Measurements from ENCODE around the gene DYNC1I2. TPM values are rescaled to one million over a fixed set of nuclear protein-coding genes. Genes with fewer than 3 reads are reported as not detected.

Gene DYNC1I2
- total and polyA plus RNA-seq, 2 of the 4 experiments (the other 2 are of a cell fraction): 110 to 114 TPM

- dilution Hi-C loops (cut with HindIII; ENCODE audit: low sequenced_read_pairs, unreplicated experiment): no loop called here
- no peak overlapping the region for H2AK5ac ChIP-seq (ENCODE audit: low read depth, low read length)
- H3K36me3 ChIP-seq (ENCODE audit: control insufficient read depth, insufficient read depth, low read length): peaks cover 23% of the 10 kb centered on the region
Measured at GRCh38 chr2:171726847-171727450, 39.7 kb downstream of the DYNC1I2 start.

More at GRCh38 chr2:171726847-171727450, 39.7 kb downstream of the DYNC1I2 start:
- CTCF ChIA-PET: no interaction called here
- no peak overlapping the region for H2BK5ac ChIP-seq (ENCODE audit: low read depth, low read length, poor library complexity, severe bottlenecking)
- H4K8ac ChIP-seq (ENCODE audit: low read depth in 2 of 2, low read length in 2 of 2): no peak overlapping the region
- H4K5ac ChIP-seq (ENCODE audit: low read depth, low read length): no peak overlapping the region
- H3K23ac ChIP-seq (ENCODE audit: low read depth, low read length): no peak overlapping the region
- ATAC-seq (ENCODE audit: low read depth): no peak
- in situ Hi-C loops (cut with MboI; ENCODE audit: low sequenced_read_pairs): no loop called here
- BruUV-seq (replicated peaks): no TSS peak
- no peak overlapping the region for H3K18ac ChIP-seq (ENCODE audit: low read depth, low read length)
- no peak for TF ChIP-seq RAD21 (IDR thresholded peaks at IDR 0.05; ENCODE audit: low read length)
- no peak for TF ChIP-seq BHLHE40 (IDR thresholded peaks at IDR 0.05; ENCODE audit: low read depth, low read length)
- no peak for TF ChIP-seq USF2 (IDR thresholded peaks at IDR 0.05; ENCODE audit: low read depth, low read length)
- TF ChIP-seq CHD1 (IDR thresholded peaks at IDR 0.05; ENCODE audit: low read depth, low read length): no peak
- no peak for TF ChIP-seq CTCF (conservative IDR thresholded peaks at IDR 0.05; ENCODE audit: low read depth, low read length)
- TF ChIP-seq CEBPB (IDR thresholded peaks at IDR 0.05; ENCODE audit: low read depth, low read length): no peak
- no peak for TF ChIP-seq RFX5 (IDR thresholded peaks at IDR 0.05; ENCODE audit: low read depth, low read length)
- TF ChIP-seq ELK1 (IDR thresholded peaks at IDR 0.05; ENCODE audit: borderline replicate concordance, low read depth, low read length): no peak
- TF ChIP-seq MAFK (IDR thresholded peaks at IDR 0.05; ENCODE audit: low read depth, low read length): no peak
- TF ChIP-seq SMC3 (IDR thresholded peaks at IDR 0.05; ENCODE audit: low read depth, low read length): no peak
- no peak for TF ChIP-seq NFE2L2 (IDR thresholded peaks at IDR 0.05; ENCODE audit: low read depth, low read length)
- TF ChIP-seq FOS (IDR thresholded peaks at IDR 0.05; ENCODE audit: low read depth, low read length): no peak
- TF ChIP-seq MAZ (IDR thresholded peaks at IDR 0.05; ENCODE audit: borderline replicate concordance, low read depth, low read length): no peak
- TF ChIP-seq MXI1 (IDR thresholded peaks at IDR 0.05; ENCODE audit: borderline replicate concordance, low read depth, low read length): no peak
- TF ChIP-seq RCOR1 (IDR thresholded peaks at IDR 0.05; ENCODE audit: insufficient replicate concordance, low read length): no peak
- no peak for TF ChIP-seq POLR2A (IDR thresholded peaks at IDR 0.05; ENCODE audit: low read depth, low read length)
- H2AK9ac ChIP-seq (replicated peaks; ENCODE audit: low read depth, low read length, poor library complexity): no peak overlapping the region
- no peak overlapping the region for H3K14ac ChIP-seq (replicated peaks; ENCODE audit: low read depth, low read length)
- intact Hi-C loops (cut with micrococcal nuclease): no loop called here
- no peaks in the 10 kb centered on the region for H3K9me3 ChIP-seq (ENCODE audit: control insufficient read depth, insufficient read depth, low read length)
- WGBS, 2 experiments (ENCODE audit: extremely low coverage in 2 of 2, insufficient read length in 1 of 2): no CpG with 5 or more reads among the region's 1 CpG
- H2BK15ac ChIP-seq (ENCODE audit: low read depth, low read length): no peak overlapping the region
- H3K9me1 ChIP-seq (ENCODE audit: insufficient read depth, low read length): peaks cover 7% of the 10 kb centered on the region; the same call in 1 of the 2 replicates
- POLR2A ChIA-PET (ENCODE audit: unreplicated experiment): no interaction called here
- no peak overlapping the region for H3K4ac ChIP-seq (ENCODE audit: low read depth, low read length)
- peaks cover 12 to 16% of the 10 kb centered on the region in 2 experiments for H3K79me1 ChIP-seq (ENCODE audit: low read depth in 1 of 2, low read length in 2 of 2)
- no peak overlapping the region for H2AFZ ChIP-seq (replicated peaks; ENCODE audit: low read length, poor library complexity)
- H3K56ac ChIP-seq (ENCODE audit: extremely low read depth, insufficient read depth, low read length): no peak overlapping the region
- H3K4me2 ChIP-seq (ENCODE audit: low read depth, low read length): no peak overlapping the region
- H4K91ac ChIP-seq (ENCODE audit: insufficient read depth, low read depth, low read length): no peak overlapping the region
- peaks cover 3% of the 10 kb centered on the region; the same call in 1 of the 2 replicates for H4K20me1 ChIP-seq (ENCODE audit: insufficient read depth, low read length)
- no peak overlapping the region for H2BK20ac ChIP-seq (ENCODE audit: low read depth, low read length)
- DNase-seq: peak; percentile 45
- no peak overlapping the region for H3K9ac ChIP-seq (ENCODE audit: low read depth, low read length)
- H3K4me1 ChIP-seq (ENCODE audit: control insufficient read depth, insufficient read depth, low read length): peaks cover 6% of the 10 kb centered on the region; the same call in 1 of the 2 replicates
- H3K4me3 ChIP-seq (ENCODE audit: insufficient read depth, low read depth, low read length): no peak overlapping the region
- H3K27me3 ChIP-seq (ENCODE audit: control insufficient read depth, insufficient read depth, low read length): no peaks in the 10 kb centered on the region
- no peak overlapping the region for H2BK120ac ChIP-seq (ENCODE audit: low read depth, low read length)
- no peak overlapping the region for H3K27ac ChIP-seq (ENCODE audit: insufficient read depth, low read length)
